Endothelial cell of umbilical vein (primary cell): ENCODE data around the gene ZCCHC14. TPM values are rescaled to one million over a fixed set of nuclear protein-coding genes. Genes with fewer than 3 reads are reported as not detected.
"Not testable (repeated sequence)": the region's sequence is repeated elsewhere in the genome, so short reads cannot be mapped to it uniquely, and the experiment has no call there.

ENCODE experiments used
- BruUV-seq: library from RNA; stranded (reverse); fragments of 400-500 nt; replicated peaks from 2 replicates; lab custom pipeline; 2021; lab: Mats Ljungman, UMichigan
- CTCF ChIA-PET: fragments of 300-600, 350-600 bp; sonication (Branson Sonifier 250); formaldehyde crosslinking; loops from one replicate; lab custom pipeline; 2021; ENCODE audit warnings: antibody characterized with exemption, inconsistent platforms; lab: Charles Lee
- POLR2A ChIA-PET: fragments of 300-600, 350-600 bp; sonication (Branson Sonifier 250); formaldehyde crosslinking; loops from one replicate; lab custom pipeline; 2021; ENCODE audit warnings: antibody characterized with exemption, inconsistent platforms; lab: Charles Lee
- DNase-seq: peaks from one replicate; pipeline ENCODE4 v3.0.0-alpha.2; 2011; ENCODE audit warnings: low read depth, low spot score
- FAIRE-seq: peaks from 2 replicates; lab custom pipeline; 2011; peaks lifted over from hg19 to GRCh38; lab: Jason Lieb, UNC
- H2AFZ ChIP-seq: 2 replicates; pipeline ENCODE4 v1.6.0; 2012; ENCODE audit warnings: low read depth, low read length, control low read depth, inconsistent platforms
- H3K27ac ChIP-seq: 2 replicates; pipeline ENCODE4 v1.5.1; 2011; ENCODE audit warnings: low read depth, mild to moderate bottlenecking, control low read depth, low read length, moderate library complexity; ENCODE audit not compliant: insufficient read depth
- H3K27me3 ChIP-seq, 2 experiments: 2 replicates each; pipeline versions ENCODE4 v1.6.0 to v1.6.1; 2011; ENCODE audit warnings: low read length in 2 of 2, mixed read lengths in 1 of 2; ENCODE audit not compliant: control insufficient read depth in 2 of 2, insufficient read depth in 2 of 2
- H3K36me3 ChIP-seq, 2 experiments: 2 replicates in 1 of 2; 3 replicates in 1 of 2; pipeline ENCODE4 v1.5.1; 2011; ENCODE audit warnings: low read length in 2 of 2, mild to moderate bottlenecking in 1 of 2, moderate library complexity in 1 of 2; ENCODE audit not compliant: control insufficient read depth in 2 of 2, insufficient read depth in 2 of 2; ENCODE audit errors: extremely low read depth in 1 of 2
- H3K4me1 ChIP-seq: 3 replicates; pipeline ENCODE4 v1.5.1; 2011; ENCODE audit warnings: mild to moderate bottlenecking, low read length; ENCODE audit not compliant: control insufficient read depth, insufficient read depth; ENCODE audit errors: extremely low read depth
- H3K4me2 ChIP-seq: 2 replicates; pipeline ENCODE4 v1.6.1; 2011; ENCODE audit warnings: low read length, control low read depth, mixed read lengths; ENCODE audit not compliant: insufficient read depth
- H3K4me3 ChIP-seq, 3 experiments: fragments of 200-600 bp in 1 of 3; sonication (generic), shearing (Covaris generic) in 1 of 3; replicated peaks in 1 of 3; 2 replicates each; pipeline ENCODE4 v1.5.1; 2011 to 2016; ENCODE audit warnings: control low read depth in 3 of 3, low read length in 3 of 3, mild to moderate bottlenecking in 2 of 3, inconsistent platforms in 1 of 3, low read depth in 1 of 3, moderate library complexity in 1 of 3; ENCODE audit not compliant: insufficient read depth in 1 of 3
- H3K79me2 ChIP-seq: 2 replicates; pipeline ENCODE4 v1.6.0; 2012; ENCODE audit warnings: low read length, inconsistent platforms; ENCODE audit not compliant: control insufficient read depth, insufficient read depth
- H3K9ac ChIP-seq: replicated peaks from 2 replicates; pipeline ENCODE3; 2011; ENCODE audit warnings: low read length, control low read depth; ENCODE audit not compliant: insufficient read depth; ENCODE audit errors: extremely low read depth
- H3K9me1 ChIP-seq: replicated peaks from 3 replicates; pipeline ENCODE4 v1.6.0; 2011; ENCODE audit warnings: mild to moderate bottlenecking, low read length; ENCODE audit not compliant: control insufficient read depth, insufficient read depth; ENCODE audit errors: extremely low read depth
- H3K9me3 ChIP-seq: replicated peaks from 2 replicates; pipeline ENCODE4 v1.5.1; 2012; ENCODE audit warnings: low read length, inconsistent platforms; ENCODE audit not compliant: control insufficient read depth, insufficient read depth
- H4K20me1 ChIP-seq: replicated peaks from 2 replicates; pipeline ENCODE3; 2011; ENCODE audit warnings: mild to moderate bottlenecking, low read length; ENCODE audit not compliant: control insufficient read depth, insufficient read depth; ENCODE audit errors: extremely low read depth
- FOS ChIP-seq: IDR thresholded peaks from 2 replicates; pipeline ENCODE4 v1.6.1; 2011; ENCODE audit warnings: mild to moderate bottlenecking, low read length, moderate library complexity, borderline replicate concordance; ENCODE audit not compliant: insufficient read depth
- dilution Hi-C: fragments of 300-500 bp; cut with MboI; formaldehyde crosslinking; loops from one replicate; pipeline ENCODE4 v1.15.0; 2019; ENCODE audit warnings: low sequenced_read_pairs; ENCODE audit not compliant: extremely low pct_ligation_motif_present
- intact Hi-C: fragments of 100-400 bp; cut with micrococcal nuclease; formaldehyde crosslinking; loops from one replicate; pipeline ENCODE4 v1.10.0; 2022
- polyA plus RNA-seq, 4 experiments: library from polyadenylated mRNA; depleted of rRNA in 3 of 4; stranded (reverse) in 3 of 4; unstranded in 1 of 4; fragments of >200 nt; gene quantifications; 2 replicates each; pipeline versions ENCODE4 v1.2.1 to v1.2.3, GENCODE V29; 2011 to 2012; ENCODE audit warnings: missing spikeins in 1 of 4
- total RNA-seq: library from RNA; stranded (reverse); gene quantifications from 2 replicates; pipeline ENCODE4 v1.2.3, GENCODE V29; 2021

ZCCHC14 gene
- total and polyA plus RNA-seq, 2 donors (not counting 3 experiments of a cell fraction or from before 2014, with no cell fraction given) = 9.5 to 30.9 TPM

DNA sequence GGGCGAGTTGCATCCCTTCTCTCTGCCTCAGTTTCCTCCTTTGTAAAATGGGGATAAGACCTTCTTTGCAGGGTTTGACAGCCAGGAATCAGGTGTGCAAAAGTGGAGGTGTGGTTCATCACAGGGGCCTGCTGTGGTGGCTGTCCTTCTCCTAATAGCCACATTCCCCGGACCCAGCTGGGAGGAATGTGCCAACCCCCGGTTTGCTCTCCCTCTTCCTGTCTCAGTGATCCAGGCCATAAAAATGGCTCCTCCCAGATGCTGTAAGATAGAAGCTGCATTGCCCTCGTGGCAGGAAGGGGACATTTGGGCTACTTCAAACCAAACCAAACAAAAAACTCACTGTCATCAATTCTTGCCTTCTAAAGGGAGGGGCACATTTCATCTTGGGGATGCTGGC, 26.3 kb upstream of the ZCCHC14 start:
- H3K4me3 ChIP-seq, H3K27ac ChIP-seq, dilution Hi-C loops, H3K27me3 ChIP-seq, H3K9ac ChIP-seq, POLR2A ChIA-PET, H3K9me1 ChIP-seq, H3K9me3 ChIP-seq, H3K79me2 ChIP-seq, DNase-seq, intact Hi-C loops, BruUV-seq, H4K20me1 ChIP-seq, H3K36me3 ChIP-seq: not testable (repeated sequence)
- CTCF ChIA-PET = interaction anchor here (0.9 to 1.1 kb wide), 2 partner anchors 11 to 102 kb away, joined by 3 read pairs; no protein-coding TSS in a partner anchor
- Histone ChIP-seq H2AFZ (peak overlapping the region; percentile 99), H3K4me1 (peaks cover 15% of the 10 kb centered on the region), H3K4me2 (peak overlapping the region; percentile 0)
- peak; percentile 18 for FAIRE-seq

DNA sequence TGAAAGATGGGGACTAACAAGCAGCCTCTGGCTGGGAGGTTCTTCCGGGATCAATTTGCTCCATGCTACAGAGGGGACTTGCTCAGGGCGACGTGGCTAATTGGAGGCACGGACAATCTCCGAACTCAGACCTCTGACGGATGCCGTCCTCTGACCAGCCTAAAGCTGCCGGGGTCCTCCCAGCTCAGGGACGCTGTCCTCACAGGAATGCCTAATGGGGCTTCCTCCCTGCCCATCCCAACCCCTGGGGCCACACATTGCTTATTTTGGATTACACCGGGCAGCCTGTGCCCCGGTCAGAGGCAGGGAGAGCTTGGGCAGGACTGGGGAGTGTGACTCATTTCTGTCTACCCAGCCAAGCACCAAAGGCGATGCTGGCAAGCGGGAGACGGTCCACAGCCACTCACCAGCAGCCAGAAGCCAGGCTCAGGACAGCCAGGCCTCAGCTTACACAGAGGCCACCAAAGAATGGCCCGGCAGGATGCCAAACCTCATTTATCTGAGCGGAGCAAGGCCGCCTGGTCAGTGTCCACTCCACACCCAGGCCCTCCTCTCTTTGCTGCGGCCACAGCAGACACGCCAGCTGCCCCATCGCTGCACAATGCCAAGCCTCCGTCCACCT, 25.7 kb upstream of the ZCCHC14 start:
- H3K27me3 ChIP-seq, POLR2A ChIA-PET, H3K36me3 ChIP-seq, H3K9me1 ChIP-seq, H3K4me3 ChIP-seq, H4K20me1 ChIP-seq, H3K79me2 ChIP-seq, dilution Hi-C loops, H3K27ac ChIP-seq, intact Hi-C loops, BruUV-seq, H3K9ac ChIP-seq, H3K9me3 ChIP-seq: not testable (repeated sequence)
- Histone ChIP-seq H3K4me1 (peaks cover 15% of the 10 kb centered on the region), H3K4me2 (peak overlapping the region; percentile 0), H2AFZ (peak overlapping the region; percentile 99)
- DNase-seq = peak; percentile 26
- CTCF ChIA-PET = interaction anchor here (0.9 to 1.1 kb wide), 2 partner anchors 11 to 102 kb away, joined by 3 read pairs; no protein-coding TSS in a partner anchor
- peak; percentile 67 for FAIRE-seq
- TF ChIP-seq FOS = peak; percentile 9

DNA sequence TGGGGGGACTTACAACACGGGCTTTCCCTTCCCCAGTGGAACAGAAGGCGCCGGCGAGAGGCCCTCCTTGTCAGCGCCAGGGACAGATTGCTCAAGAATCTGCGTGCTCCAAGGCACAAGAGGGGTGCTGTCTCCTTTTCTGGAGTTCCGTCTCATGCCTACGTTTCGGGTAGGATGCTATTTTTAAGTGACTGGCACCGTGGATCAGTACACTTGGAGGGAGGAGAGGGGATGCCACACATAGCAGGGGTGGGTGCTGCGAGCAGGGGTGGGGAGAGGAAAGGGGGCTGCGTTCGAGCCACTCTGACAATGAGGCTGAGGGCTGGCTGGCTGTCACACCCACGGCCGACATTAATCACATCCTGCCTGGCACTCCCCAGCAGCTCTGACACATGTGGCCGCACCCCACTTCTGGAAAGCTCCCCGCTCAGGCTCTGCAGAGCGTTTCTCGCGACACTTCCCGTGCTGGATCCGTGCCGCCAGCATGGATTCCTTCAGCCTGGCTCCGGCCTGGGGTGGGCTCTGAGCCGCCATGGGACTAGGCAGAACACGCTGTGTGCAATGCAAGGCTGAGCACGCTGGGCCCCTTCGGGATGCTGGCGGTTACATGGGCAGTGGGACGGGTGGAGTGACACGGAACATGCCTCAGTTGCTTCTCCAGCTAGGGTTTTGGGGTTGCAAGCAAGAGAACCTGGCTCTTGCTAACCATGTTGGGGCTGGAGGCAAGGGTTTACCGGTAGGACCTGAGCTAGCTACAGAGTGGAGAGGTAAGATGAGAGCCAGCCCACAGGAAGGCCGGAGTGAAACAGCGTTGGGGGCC, 25.0 kb upstream of the ZCCHC14 start:
- H3K9me1 ChIP-seq, H3K36me3 ChIP-seq, POLR2A ChIA-PET, H3K9ac ChIP-seq, H3K27me3 ChIP-seq, H3K79me2 ChIP-seq, H3K4me3 ChIP-seq, BruUV-seq, H3K27ac ChIP-seq, dilution Hi-C loops, intact Hi-C loops, H3K9me3 ChIP-seq, H3K4me2 ChIP-seq, H4K20me1 ChIP-seq: not testable (repeated sequence)
- peaks cover 15% of the 10 kb centered on the region for H3K4me1 ChIP-seq
- H2AFZ ChIP-seq = peak overlapping the region; percentile 99
- FAIRE-seq (peak; percentile 33), DNase-seq (peak; percentile 36)
- CTCF ChIA-PET = interaction anchor here (0.9 to 1.1 kb wide), 2 partner anchors 12 to 101 kb away, joined by 3 read pairs; no protein-coding TSS in a partner anchor
